Dendritic cell treated with granulocyte-macrophage colony-stimulating factor and Interleukin-4, amounts not matched to agents 40 ng/mL and 50 ng/mL, for 4 days (primary cell): ENCODE measurements around the gene INPP5F.
A peak's percentile ranks its signal among the peaks of the same experiment; 100 is the strongest.
"Not testable (repeated sequence)": the region's sequence is repeated elsewhere in the genome, so short reads cannot be mapped to it uniquely, and the experiment has no call there.

Experiments used
- H3K27ac Mint-ChIP-seq: one replicate; pipeline ENCODE4 v1.8.0; 2022; ENCODE audit warnings: mild to moderate bottlenecking, mixed read lengths
- H3K27me3 Mint-ChIP-seq: one replicate; pipeline ENCODE4 v1.8.0; 2022; ENCODE audit warnings: mild to moderate bottlenecking, mixed read lengths
- H3K36me3 Mint-ChIP-seq: one replicate; pipeline ENCODE4 v1.8.0; 2022; ENCODE audit warnings: low read depth, mixed read lengths
- H3K4me1 Mint-ChIP-seq: one replicate; pipeline ENCODE4 v1.8.0; 2022; ENCODE audit warnings: low read depth, mixed read lengths
- H3K4me3 Mint-ChIP-seq: one replicate; pipeline ENCODE4 v1.8.0; 2022; ENCODE audit warnings: mild to moderate bottlenecking, moderate library complexity, mixed read lengths
- H3K9me3 Mint-ChIP-seq: one replicate; pipeline ENCODE4 v1.8.0; 2022; ENCODE audit warnings: mixed read lengths
- intact Hi-C: fragments of 100-400 bp; cut with micrococcal nuclease; formaldehyde crosslinking; loops from one replicate; pipeline ENCODE4 v1.15.0; 2022

Gene INPP5F

GRCh38 chr10:119694608-119695007 lies 31.2 kb upstream of the INPP5F start:
- no peak overlapping the region for H3K27ac Mint-ChIP-seq
- no peaks in the 10 kb centered on the region for H3K36me3 Mint-ChIP-seq
- H3K4me1 Mint-ChIP-seq: peaks cover 21% of the 10 kb centered on the region
- intact Hi-C loops: no loop called here
- H3K4me3 Mint-ChIP-seq: no peak overlapping the region
- peaks cover 40% of the 10 kb centered on the region for H3K27me3 Mint-ChIP-seq
- no peaks in the 10 kb centered on the region for H3K9me3 Mint-ChIP-seq

- intact Hi-C loops: no loop called here
- Mint-ChIP-seq H3K4me1 (peaks cover 62% of the 10 kb centered on the region), H3K27me3 (peaks cover 11% of the 10 kb centered on the region), H3K4me3 (no peak overlapping the region), H3K36me3 (no peaks in the 10 kb centered on the region), H3K9me3 (no peaks in the 10 kb centered on the region), H3K27ac (peak overlapping the region; percentile 49)
Measured at GRCh38 chr10:119700321-119700954, 25.4 kb upstream of the INPP5F start.

- intact Hi-C loops: no loop called here
- peak overlapping the region; percentile 69 for H3K27ac Mint-ChIP-seq
Measured at GRCh38 chr10:119701861-119702260, 24.0 kb upstream of the INPP5F start.

GRCh38 chr10:119702583-119702982 lies 23.3 kb upstream of the INPP5F start:
- no peak overlapping the region for H3K4me3 Mint-ChIP-seq
- intact Hi-C loops: no loop called here
- H3K27me3 Mint-ChIP-seq: peaks cover 9% of the 10 kb centered on the region
- H3K9me3 Mint-ChIP-seq: peaks cover 16% of the 10 kb centered on the region
- H3K4me1 Mint-ChIP-seq: peaks cover 59% of the 10 kb centered on the region
- H3K36me3 Mint-ChIP-seq: peaks cover 6% of the 10 kb centered on the region
- peak overlapping the region; percentile 69 for H3K27ac Mint-ChIP-seq

More at GRCh38 chr10:119701861-119702260, 24.0 kb upstream of the INPP5F start:
- Mint-ChIP-seq H3K9me3 (peaks cover 9% of the 10 kb centered on the region), H3K4me1 (peaks cover 59% of the 10 kb centered on the region), H3K4me3 (no peak overlapping the region), H3K36me3 (peaks cover 5% of the 10 kb centered on the region), H3K27me3 (peaks cover 9% of the 10 kb centered on the region)

- intact Hi-C loops: loop anchor here (2.0 kb wide), 1 partner anchor 21 kb away; no protein-coding TSS in a partner anchor
- peak overlapping the region; percentile 86 for H3K27ac Mint-ChIP-seq
- H3K36me3 Mint-ChIP-seq: peaks cover 6% of the 10 kb centered on the region
- H3K9me3 Mint-ChIP-seq: peaks cover 17% of the 10 kb centered on the region
- H3K4me1 Mint-ChIP-seq: peaks cover 55% of the 10 kb centered on the region
- peaks cover 6% of the 10 kb centered on the region for H3K27me3 Mint-ChIP-seq
- no peak overlapping the region for H3K4me3 Mint-ChIP-seq
Measured at GRCh38 chr10:119703903-119704508, 21.8 kb upstream of the INPP5F start.

- intact Hi-C loops: loop anchor here (2.0 kb wide), 1 partner anchor 19 kb away; no protein-coding TSS in a partner anchor
- no peak overlapping the region for H3K4me3 Mint-ChIP-seq
- H3K9me3 Mint-ChIP-seq: peaks cover 17% of the 10 kb centered on the region
- H3K27me3 Mint-ChIP-seq: peaks cover 6% of the 10 kb centered on the region
- H3K36me3 Mint-ChIP-seq: peaks cover 6% of the 10 kb centered on the region
- H3K27ac Mint-ChIP-seq: peak overlapping the region; percentile 86
- H3K4me1 Mint-ChIP-seq: peaks cover 56% of the 10 kb centered on the region
Measured at GRCh38 chr10:119705434-119705831, 20.4 kb upstream of the INPP5F start.

- Mint-ChIP-seq H3K9me3 (peaks cover 26% of the 10 kb centered on the region), H3K4me1 (peaks cover 46% of the 10 kb centered on the region), H3K27me3 (no peaks in the 10 kb centered on the region), H3K27ac (peak overlapping the region; percentile 53), H3K4me3 (no peak overlapping the region), H3K36me3 (peaks cover 6% of the 10 kb centered on the region)
- intact Hi-C loops: no loop called here
Measured at GRCh38 chr10:119706521-119707278, 19.1 kb upstream of the INPP5F start.

- Mint-ChIP-seq H3K4me1 (peaks cover 40% of the 10 kb centered on the region), H3K9me3 (peaks cover 26% of the 10 kb centered on the region)
- intact Hi-C loops, H3K4me3 Mint-ChIP-seq, H3K36me3 Mint-ChIP-seq, H3K27me3 Mint-ChIP-seq, H3K27ac Mint-ChIP-seq: not testable (repeated sequence)
Measured at GRCh38 chr10:119707331-119707730, 18.5 kb upstream of the INPP5F start.

- Mint-ChIP-seq H3K9me3 (peaks cover 26% of the 10 kb centered on the region), H3K4me1 (peaks cover 18% of the 10 kb centered on the region)
- H3K4me3 Mint-ChIP-seq, H3K36me3 Mint-ChIP-seq, H3K27me3 Mint-ChIP-seq, intact Hi-C loops, H3K27ac Mint-ChIP-seq: not testable (repeated sequence)
Measured at GRCh38 chr10:119710935-119711334, 14.9 kb upstream of the INPP5F start.

- intact Hi-C loops: no loop called here
- peaks cover 8% of the 10 kb centered on the region for H3K9me3 Mint-ChIP-seq
- H3K4me3 Mint-ChIP-seq: no peak overlapping the region
- peaks cover 12% of the 10 kb centered on the region for H3K4me1 Mint-ChIP-seq
- peaks cover 3% of the 10 kb centered on the region for H3K27me3 Mint-ChIP-seq
- H3K36me3 Mint-ChIP-seq: no peaks in the 10 kb centered on the region
- H3K27ac Mint-ChIP-seq: no peak overlapping the region
Measured at GRCh38 chr10:119713744-119714483, 11.9 kb upstream of the INPP5F start.

- peaks cover 7% of the 10 kb centered on the region for H3K4me1 Mint-ChIP-seq
- H3K27ac Mint-ChIP-seq: no peak overlapping the region
- no peaks in the 10 kb centered on the region for H3K36me3 Mint-ChIP-seq
- intact Hi-C loops: no loop called here
- no peak overlapping the region for H3K4me3 Mint-ChIP-seq
- peaks cover 3% of the 10 kb centered on the region for H3K27me3 Mint-ChIP-seq
- H3K9me3 Mint-ChIP-seq: peaks cover 8% of the 10 kb centered on the region
Measured at GRCh38 chr10:119714484-119714816, 11.4 kb upstream of the INPP5F start.

- Mint-ChIP-seq H3K27ac (no peak overlapping the region), H3K27me3 (peaks cover 3% of the 10 kb centered on the region), H3K4me1 (no peaks in the 10 kb centered on the region), H3K9me3 (peaks cover 6% of the 10 kb centered on the region), H3K4me3 (no peak overlapping the region), H3K36me3 (no peaks in the 10 kb centered on the region)
- intact Hi-C loops: no loop called here
Measured at GRCh38 chr10:119715628-119716505, 10.0 kb upstream of the INPP5F start.

- no peaks in the 10 kb centered on the region for H3K9me3 Mint-ChIP-seq
- H3K4me1 Mint-ChIP-seq: peaks cover 36% of the 10 kb centered on the region
- H3K27ac Mint-ChIP-seq: no peak overlapping the region
- intact Hi-C loops: no loop called here
- no peak overlapping the region for H3K4me3 Mint-ChIP-seq
- no peaks in the 10 kb centered on the region for H3K27me3 Mint-ChIP-seq
- no peaks in the 10 kb centered on the region for H3K36me3 Mint-ChIP-seq
Measured at GRCh38 chr10:119723161-119723560, 2.7 kb upstream of the INPP5F start.
